Tongue (tissue), 2 donors: Measurements from ENCODE around the gene GNAI1. TPM values are rescaled to one million over a fixed set of nuclear protein-coding genes. Genes with fewer than 3 reads are reported as not detected.

ENCODE experiments used
- DNase-seq: peaks from one replicate; pipeline ENCODE4 v3.0.0-alpha.2; 2015
- total RNA-seq: library from RNA; depleted of rRNA; stranded (reverse); fragments of >200 nt; gene quantifications from one replicate; pipeline ENCODE4 v1.2.3, GENCODE V29; 2014

The GNAI1 gene
- 49.6 TPM for total RNA-seq

GRCh38 chr7:80134536-80135308 is at the start of gene GNAI1:
Gene GNAI1, plus strand, starts transcription at chr7:80134831. Its CDS starts 330 bp downstream, at chr7:80135161.
- DNase-seq, result peak; percentile 89

DNA sequence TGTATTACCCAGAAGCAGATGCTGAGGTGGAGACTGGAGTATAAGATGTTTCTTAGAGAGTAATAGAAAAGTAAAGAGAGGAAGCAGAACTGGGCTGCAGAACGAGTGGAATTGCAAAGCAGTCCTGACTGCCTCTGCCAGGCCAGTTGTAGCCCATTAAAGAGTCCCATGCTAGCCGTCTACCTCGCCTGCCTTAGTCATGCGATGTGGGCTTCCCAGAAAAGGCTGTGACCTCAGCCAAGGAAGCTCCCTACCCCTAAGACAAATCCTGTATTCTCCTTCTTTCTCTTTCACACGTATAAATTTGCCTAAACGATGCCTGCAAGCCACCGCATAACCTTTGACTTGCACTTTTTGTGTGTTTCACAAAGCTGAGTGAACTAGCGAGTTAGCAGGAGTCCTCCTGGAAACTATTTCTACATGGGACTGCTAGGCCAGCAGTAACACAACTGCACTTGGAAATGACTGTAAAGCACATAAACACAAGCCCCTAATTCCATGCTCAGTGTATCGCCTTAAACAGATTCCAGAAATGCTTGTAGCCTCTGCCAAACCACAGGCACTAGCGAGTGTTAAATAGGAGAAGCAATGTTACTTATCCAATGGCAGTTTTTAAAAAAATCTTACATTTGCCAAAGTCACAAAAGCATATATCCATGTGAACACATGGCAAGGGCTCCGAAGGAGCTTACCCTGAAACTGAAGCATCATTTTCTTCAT is 47.4 kb upstream of the GNAI1 start:
- DNase-seq, result peak; percentile 41

DNA sequence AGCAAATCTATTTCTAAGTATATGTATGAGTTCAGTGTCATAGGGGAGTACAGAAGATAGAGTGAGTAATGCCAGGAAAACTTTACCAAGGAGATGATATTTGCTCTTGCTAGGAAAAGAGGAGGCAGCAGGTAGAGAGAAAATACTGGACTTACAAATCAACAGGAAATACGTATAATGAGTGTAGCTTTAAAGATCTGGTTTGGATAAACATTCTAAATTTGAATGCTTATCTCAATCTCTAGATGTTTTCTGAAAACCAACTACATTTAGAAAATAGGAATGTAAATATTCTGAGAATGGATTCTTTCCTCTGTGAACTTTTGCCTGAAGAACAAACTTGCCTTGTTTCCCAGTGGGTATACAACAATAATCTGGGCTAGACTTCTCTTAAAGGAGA is 46.9 kb upstream of the GNAI1 start:
- no peak for DNase-seq

DNA sequence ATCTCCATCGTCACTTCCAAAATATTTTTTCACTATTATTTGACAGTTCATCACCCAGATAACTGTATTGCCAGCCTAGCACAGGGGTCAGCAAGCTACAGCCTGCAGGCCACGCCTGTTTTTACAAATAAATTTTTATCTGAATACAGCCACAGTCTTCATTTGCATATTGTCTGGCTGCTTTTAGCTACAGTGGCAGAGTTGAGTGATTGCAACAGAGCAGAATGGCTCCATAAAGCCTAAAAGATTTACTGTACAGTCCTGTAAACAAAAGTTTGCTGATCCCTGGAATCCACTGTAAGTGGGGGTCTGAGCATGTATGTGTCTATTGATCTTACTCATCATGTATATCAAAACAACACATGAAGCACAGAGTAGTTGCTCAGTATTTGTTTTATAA is 45.9 kb upstream of the GNAI1 start:
- no peak for DNase-seq

DNA sequence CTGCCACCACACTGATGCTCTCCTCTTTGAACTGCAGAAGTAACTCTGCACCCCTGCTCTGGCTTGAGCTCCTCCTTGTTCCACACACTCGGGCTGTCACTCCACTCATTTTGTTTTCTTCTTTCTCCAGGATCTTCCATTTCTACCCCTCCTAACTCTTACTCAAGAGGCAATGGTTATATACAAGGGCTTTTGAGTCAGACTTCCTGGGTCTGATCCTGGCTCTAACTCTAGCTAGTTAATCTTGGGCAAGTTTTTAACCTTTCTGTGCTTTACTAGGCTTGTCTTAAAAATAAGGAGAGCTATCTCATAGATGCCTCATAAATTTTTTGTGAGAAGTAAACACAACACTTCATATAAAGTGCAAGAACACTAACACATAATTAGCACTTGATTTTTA is 45.3 kb upstream of the GNAI1 start:
- DNase-seq, result no peak

- DNase-seq, result no peak
Observed at GRCh38 chr7:80093349-80093748, 41.3 kb upstream of the GNAI1 start.

DNA sequence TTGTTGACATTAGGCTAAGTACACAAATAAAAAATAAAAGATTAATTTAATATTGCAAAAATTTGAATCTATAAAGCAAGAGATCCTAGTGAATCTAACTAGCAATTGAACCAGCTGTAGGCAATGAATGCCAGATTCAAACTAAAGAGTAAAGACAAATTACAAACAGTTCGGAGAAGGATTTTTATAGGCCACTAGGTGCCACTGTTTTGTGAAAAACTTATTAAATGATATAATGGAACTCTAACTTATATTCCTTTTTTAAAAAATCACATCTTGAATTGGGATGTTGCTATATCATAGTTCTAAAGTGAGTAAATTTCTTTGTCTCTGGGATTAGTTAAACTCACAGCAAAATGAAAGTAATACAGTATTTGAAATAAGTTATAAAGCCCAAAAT is 39.1 kb upstream of the GNAI1 start:
- peak; percentile 52 for DNase-seq

GRCh38 chr7:80097756-80098155 is 36.9 kb upstream of the GNAI1 start:
- no peak for DNase-seq

GRCh38 chr7:80098795-80099194 is 35.8 kb upstream of the GNAI1 start:
- no peak for DNase-seq

DNA sequence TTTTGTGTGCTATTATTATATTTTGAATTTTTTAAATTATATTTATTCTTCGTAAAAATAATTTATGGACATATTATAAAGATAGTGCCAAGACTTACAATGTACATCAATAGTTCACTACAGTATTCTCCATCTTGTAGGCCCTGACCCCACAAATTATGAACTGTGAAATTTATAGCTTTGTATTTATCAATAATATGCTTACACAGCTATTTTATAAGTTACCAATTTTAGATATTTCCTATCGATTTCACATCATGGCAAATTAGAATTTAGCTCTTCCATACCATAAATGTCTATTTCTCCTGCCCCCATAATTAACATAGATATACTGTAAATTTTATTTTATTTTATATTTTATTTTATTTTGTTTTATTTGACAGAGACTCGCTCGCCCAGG is 34.4 kb upstream of the GNAI1 start:
- DNase-seq, result no peak

DNA sequence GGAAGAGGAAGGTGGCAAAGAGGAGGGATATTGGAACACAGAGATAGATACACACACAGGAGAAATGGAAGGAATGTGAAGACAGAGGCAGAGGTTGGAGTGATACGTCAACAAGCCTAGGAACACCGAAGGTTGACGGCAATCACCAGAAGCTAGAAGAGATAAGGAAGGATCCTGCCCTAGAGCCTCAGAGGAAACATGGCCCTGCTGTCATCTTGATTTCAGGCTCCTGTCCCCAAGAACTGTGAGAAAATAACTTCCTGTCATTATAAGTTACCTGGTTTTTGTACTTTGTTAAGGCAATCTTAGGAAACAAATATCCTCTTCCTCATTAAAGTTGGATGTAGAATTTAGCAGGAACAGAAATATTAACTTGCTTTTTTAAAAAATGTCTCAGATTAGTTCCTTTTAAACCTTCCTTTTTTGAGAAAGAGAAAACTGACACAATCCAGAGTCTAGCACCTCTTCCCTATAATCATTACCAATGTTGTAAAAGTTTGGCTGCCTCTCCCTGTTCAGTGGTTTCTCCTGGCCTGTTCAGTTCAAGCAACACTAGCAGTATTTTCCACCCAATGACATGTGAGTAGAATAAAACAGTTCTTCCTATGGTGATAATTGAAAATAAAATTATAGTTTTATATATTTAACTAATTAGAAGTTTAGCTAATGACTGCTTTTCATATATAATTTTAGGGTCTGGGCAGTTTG is 28.8 kb upstream of the GNAI1 start:
- no peak for DNase-seq

GRCh38 chr7:80106498-80107113 is 28.0 kb upstream of the GNAI1 start:
- no peak for DNase-seq

DNA sequence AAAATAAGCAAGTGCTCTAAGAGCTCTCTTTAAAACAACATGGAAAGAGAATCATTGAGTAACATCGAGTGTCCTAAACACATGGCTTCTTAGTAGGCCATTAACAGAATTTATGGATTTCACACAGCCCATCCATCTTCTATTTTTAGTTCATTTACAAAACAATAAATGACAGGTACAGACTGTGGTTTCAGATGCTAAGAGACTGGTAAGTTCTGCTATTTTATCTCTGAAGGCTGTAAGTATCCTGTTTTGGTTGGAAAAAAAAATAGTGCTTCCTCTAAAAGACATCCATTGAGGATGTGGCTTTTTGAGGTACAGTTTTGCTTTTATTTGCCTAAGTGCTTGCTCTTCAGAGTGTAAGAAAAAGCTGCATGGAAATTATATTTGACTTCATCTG is 27.4 kb upstream of the GNAI1 start:
- no peak for DNase-seq

- DNase-seq, result no peak
Observed at GRCh38 chr7:80110376-80110775, 24.3 kb upstream of the GNAI1 start.

GRCh38 chr7:80114159-80114558 is 20.5 kb upstream of the GNAI1 start:
- DNase-seq, result no peak

DNA sequence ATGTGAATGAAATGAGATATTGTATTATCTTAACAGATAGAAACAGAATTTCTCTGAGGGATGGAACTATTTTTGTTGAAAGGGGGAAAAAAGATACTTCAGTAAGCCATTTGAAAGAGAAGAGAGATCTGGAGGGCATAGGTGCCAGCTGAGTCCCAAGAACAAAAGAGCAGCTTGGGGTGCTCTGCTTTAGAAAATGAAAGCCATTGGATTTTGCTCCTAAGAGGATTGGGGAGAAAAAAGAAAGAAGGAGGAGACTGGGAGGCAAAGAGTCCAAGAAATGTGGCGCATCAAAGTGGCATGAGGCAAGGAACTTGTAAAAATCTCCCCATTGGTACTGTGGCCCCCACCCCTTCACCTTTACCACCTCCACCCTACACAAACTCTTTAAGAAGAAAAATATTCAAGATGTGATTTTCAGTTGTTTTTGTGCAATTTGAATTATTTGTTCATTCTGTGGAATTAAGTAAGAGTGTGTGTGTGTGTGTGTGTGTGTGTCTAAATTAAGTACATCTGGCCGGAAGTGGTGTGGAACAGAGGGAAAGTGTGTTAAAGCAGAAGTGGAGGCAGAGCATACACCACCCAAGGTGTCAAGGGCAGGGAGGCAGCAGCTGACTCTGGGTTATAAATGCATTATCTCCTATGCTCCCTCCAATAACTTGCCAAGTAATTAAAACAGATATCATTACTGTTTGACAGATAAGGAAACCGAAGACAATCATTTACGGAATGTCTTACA is 9.9 kb upstream of the GNAI1 start:
- DNase-seq, result no peak

DNA sequence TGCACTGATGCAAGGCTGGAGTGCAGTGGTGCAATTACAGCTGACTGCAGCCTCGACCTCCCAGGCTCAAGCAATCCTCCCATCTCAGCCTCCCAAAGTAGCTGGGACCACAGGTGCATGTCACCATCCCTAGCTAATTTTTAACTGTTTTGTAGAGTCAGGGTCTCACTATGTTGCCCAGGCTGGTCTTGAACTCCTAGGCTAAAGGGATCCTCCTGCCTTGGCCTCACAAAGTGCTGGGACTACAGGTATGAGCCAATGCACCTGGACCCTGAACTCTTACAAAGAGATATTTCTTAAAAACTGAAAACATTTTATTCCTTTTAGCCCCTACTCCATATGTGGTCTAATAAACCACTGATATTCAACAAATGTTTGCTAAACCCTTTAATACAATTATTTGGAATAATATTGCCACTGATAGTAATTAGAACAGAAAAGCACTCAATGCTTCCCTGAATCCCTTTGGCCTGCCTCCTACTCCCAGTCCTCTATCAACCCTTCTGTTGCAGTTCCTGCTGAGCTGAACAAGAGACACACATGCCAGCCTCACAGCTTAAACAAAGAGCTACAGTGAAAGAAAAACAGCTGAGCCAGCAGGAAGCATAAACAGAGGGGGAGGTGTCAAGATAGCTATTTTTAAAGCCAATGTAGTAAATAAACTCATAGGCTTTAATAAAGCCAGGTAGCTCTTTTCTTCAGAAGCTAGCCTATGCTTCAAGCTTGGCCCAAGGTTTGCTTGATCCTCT is 7.0 kb upstream of the GNAI1 start:
- peak; percentile 40 for DNase-seq

DNA sequence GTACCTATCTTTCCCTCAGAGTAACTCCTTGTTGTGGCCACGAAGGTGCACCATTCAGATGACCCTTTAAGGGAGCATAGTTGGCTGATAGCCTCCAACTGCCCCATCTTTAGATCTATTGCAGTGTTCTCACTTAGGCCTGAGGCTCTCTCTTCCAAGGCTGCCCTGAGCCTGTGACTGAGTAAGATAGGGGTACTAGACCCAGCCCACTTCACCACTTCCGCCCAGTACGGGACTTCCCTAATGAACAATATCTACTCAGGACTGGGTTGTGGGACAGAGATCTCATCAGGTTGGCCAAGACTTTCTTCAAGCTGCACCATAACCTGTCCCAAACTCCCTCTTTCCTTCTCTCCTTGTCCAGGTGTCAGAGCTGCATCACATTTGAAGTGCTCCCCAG is 5.7 kb upstream of the GNAI1 start:
- no peak for DNase-seq

- DNase-seq, result no peak
Observed at GRCh38 chr7:80129785-80130184, 4.8 kb upstream of the GNAI1 start.

DNA sequence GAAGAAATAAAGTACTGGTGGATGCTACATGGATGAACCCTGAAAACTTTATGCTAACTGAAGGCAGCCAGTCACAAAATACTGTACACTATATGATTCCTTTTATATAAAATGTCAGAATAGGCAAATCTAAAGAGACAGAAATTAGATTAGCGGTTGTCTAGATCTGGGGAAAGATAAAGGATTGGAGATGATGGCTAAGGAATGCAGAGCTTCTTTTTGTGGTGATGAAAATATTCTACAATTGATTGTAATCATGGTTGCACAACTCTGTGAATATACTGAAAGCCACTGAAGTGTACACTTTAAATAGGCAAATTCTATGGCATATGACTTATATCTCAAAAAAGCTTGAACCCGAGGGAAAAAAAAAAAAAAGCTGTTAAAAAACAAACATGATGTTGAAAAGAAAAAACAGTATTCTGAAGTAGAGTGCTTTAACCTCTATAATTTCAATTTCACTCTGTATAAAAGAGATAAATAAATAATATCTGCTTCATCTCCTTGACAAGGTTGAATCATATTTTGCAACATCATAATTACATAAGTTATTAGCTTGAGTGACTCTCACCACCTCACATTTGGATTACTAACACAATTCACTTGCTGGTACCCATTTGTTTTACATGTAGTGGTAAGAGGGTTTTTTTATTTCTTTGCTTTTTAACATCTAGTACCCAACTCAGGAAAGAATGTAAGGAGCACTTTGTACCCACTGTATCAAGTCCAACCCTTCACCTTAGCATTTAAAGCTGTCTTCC is 2.8 kb upstream of the GNAI1 start:
- no peak for DNase-seq

DNA sequence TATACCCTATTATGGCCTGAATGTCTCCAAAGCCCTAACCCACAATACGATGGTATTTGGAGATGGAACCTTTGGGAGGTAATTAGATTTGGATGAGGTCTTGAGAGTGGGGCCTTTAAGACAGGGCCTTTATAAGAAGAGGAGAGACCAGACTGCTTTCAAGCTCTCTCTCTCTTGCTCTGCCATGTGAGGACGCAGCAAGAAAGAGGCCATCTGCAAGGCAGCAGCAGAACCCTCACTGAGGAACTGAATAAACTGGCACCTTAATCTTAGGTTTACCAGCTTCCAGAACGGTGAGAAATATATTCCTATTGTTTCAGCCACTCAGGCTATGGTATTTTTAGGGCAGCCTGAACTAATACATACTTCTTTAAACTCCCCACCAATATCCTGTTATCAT is 2.0 kb upstream of the GNAI1 start:
- DNase-seq, result no peak
